ENCODE results near the gene C9orf152. TPM values are rescaled to one million over a fixed set of nuclear protein-coding genes. Genes with fewer than 3 reads are reported as not detected.

The C9orf152 gene
- total RNA-seq, 4 donors from 2014 or later: not detected

GRCh38 chr9:110180511-110181434 is 27.2 kb downstream of the C9orf152 start:
- TF ChIP-seq, protein P1, sequence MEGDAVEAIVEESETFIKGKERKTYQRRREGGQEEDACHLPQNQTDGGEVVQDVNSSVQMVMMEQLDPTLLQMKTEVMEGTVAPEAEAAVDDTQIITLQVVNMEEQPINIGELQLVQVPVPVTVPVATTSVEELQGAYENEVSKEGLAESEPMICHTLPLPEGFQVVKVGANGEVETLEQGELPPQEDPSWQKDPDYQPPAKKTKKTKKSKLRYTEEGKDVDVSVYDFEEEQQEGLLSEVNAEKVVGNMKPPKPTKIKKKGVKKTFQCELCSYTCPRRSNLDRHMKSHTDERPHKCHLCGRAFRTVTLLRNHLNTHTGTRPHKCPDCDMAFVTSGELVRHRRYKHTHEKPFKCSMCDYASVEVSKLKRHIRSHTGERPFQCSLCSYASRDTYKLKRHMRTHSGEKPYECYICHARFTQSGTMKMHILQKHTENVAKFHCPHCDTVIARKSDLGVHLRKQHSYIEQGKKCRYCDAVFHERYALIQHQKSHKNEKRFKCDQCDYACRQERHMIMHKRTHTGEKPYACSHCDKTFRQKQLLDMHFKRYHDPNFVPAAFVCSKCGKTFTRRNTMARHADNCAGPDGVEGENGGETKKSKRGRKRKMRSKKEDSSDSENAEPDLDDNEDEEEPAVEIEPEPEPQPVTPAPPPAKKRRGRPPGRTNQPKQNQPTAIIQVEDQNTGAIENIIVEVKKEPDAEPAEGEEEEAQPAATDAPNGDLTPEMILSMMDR (IDR thresholded peaks at IDR 0.05): no peak
- ATAC-seq (ENCODE audit: low FRiP score) (no peak), DNase-seq (ENCODE audit: low spot score) (no peak)

GRCh38 chr9:110179734-110180133 is 28.2 kb downstream of the C9orf152 start:
- TF ChIP-seq, protein P1 (IDR thresholded peaks at IDR 0.05): no peak
- DNase-seq (ENCODE audit: low spot score) (no peak), ATAC-seq (ENCODE audit: low FRiP score) (no peak)

DNA sequence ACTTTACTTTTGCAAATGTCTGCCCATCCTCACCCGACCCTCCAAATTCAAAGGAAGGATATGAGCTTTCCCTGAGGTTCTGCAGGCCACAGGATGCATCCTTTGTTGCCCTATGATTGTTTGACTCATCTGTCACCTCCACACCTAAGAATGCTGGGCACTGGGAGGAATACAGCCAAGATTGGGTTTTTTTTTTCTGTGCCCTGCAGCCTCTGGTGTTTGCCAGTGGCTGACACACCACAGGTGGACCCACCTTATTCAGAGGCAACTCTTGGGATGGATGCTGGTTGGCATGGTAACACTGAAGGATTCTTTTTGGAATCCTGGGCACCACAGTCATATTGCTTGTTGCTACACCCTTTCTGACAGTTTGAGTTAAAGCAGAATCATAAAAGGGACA is 29.7 kb downstream of the C9orf152 start:
- ATAC-seq (ENCODE audit: low FRiP score) (no peak), DNase-seq (ENCODE audit: low spot score) (no peak)
- TF ChIP-seq, protein P1 (IDR thresholded peaks at IDR 0.05): no peak

DNA sequence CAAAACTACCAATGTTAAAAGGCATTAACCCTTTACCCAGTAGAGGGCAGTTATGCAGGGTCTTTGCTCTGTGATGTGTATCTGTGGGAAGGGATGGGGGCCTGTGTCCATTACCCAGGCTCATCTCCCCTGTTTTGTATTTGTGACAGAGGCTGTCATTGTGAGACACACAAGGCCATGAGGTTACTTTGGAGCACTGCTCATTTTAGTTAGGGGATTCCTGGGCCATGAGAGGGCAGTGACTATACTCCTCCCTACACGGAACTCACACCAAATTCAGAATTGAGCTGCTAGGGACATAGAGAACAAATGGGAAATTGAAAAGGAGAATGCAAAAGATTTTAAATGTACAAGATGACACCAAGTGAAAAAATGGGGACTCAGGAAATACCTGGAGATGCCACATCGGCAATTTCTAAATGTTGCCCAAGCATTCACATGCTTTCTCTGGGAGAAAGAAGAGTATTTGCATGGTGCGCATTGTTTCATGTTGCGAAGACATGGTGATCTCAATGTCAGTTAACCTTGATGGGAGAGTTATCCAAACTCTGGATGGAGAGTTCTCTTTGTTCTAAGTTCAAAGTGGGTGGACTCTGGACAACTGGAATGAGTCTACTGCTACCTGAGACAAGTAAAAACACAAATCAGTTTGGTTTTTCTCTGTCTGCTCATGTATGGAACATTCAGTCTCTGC is 32.5 kb downstream of the C9orf152 start:
- TF ChIP-seq, protein P1 (IDR thresholded peaks at IDR 0.05): no peak
- DNase-seq (ENCODE audit: low spot score) (no peak), ATAC-seq (ENCODE audit: low FRiP score) (no peak)

DNA sequence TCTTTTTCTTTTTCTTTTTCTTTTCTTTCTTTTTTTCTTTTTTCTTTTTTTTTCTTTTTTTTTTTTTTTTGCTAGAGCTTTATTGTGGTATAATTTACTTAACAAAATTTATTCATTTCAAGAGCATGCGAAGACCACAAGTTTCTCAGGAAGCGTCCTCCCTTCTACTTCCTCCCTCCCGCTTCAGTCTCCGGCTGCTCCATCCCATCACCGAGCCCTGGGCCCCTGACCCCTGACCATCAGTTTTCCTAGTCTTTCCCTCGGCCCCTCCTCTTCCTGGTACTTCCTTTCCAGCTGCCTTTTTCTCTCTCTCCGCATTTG is 34.7 kb downstream of the C9orf152 start:
- no peak for DNase-seq (ENCODE audit: low spot score)
- no peak for ATAC-seq (ENCODE audit: low FRiP score)
- TF ChIP-seq, protein P1 (IDR thresholded peaks at IDR 0.05): no peak

DNA sequence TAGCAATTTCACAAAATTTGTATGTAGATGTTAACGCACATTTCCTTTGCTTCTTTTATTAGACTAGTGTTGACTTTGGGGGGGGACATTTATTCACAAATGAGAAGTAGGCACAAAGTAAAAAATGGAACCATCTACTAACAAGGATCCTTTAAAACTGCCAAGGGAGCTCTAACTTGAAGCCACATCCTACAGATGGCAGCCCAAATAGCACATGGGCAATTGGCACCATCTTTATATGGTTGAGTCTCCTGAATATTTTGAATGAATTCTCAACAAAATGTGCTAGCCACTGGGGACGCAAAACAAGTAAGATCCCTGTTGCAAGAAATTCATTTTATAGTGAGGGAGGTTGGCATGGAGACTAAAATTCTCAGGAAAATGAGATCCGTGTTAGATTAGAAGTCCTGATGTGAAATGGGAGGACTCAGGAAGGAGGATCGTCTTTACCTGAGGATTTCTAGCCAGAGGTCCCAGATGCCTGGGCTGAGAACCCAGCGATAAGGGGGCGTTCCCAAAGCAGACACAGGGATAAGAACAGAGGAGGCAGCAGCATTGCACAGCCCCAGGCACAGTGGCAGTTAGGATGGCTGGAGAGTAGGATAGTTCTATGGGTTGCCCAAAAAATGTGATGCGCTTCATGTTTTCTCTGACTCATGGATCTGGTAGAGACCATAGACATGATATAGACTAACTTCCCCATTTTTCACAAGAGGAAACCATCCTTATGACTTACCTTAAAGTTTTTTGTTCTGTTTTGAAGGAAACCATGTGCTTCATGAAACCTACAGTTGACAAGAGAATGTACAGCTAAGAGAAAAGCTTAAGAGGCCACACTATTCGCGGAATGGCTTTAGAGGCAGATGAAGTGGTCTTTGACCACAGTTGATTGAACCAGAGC is 37.4 kb downstream of the C9orf152 start:
- TF ChIP-seq, protein P1 (IDR thresholded peaks at IDR 0.05): no peak
- ATAC-seq (ENCODE audit: low FRiP score): no peak
- DNase-seq (ENCODE audit: low spot score): no peak

Data from omental fat pad (tissue), 4 donors.